Breast epithelium (tissue), 3 donors: ENCODE data around the gene PSMF1.

Experiments
- CTCF ChIP-seq, 3 donors: fragments of 450-650 bp; IDR thresholded peaks; one replicate each; pipeline ENCODE4 v1.5.1; 2016 to 2017; ENCODE audit warnings: antibody characterized with exemption in 3 of 3, mild to moderate bottlenecking in 3 of 3, moderate library complexity in 3 of 3
- POLR2A ChIP-seq: fragments of 450-650 bp; IDR thresholded peaks from one replicate; pipeline ENCODE4 v1.6.1; 2016; ENCODE audit warnings: antibody characterized with exemption, mild to moderate bottlenecking, moderate library complexity
- POLR2AphosphoS5 ChIP-seq, 3 donors: sonication (generic); formaldehyde crosslinking; IDR thresholded peaks; one replicate each; pipeline ENCODE4 v1.6.1; 2017; ENCODE audit warnings: antibody characterized with exemption in 3 of 3

GRCh38 chr20:1160496-1160895 is 42.1 kb downstream of the PSMF1 start:
- TF ChIP-seq POLR2A (no peak), CTCF (IDR thresholded peaks at IDR 0.05) (no peak), POLR2AphosphoS5 (IDR thresholded peaks at IDR 0.05) (no peak)
